BJ (cell line): ENCODE data around the gene KIF26B. TPM values are rescaled to one million over a fixed set of nuclear protein-coding genes. Genes with fewer than 3 reads are reported as not detected.

Source experiments
- CTCF ChIA-PET: fragments of 350-600 bp; formaldehyde crosslinking; extraction: SDS; loops from one replicate; lab custom pipeline; 2021; ENCODE audit warnings: antibody characterized with exemption, inconsistent platforms; lab: Yijun Ruan, JAX
- POLR2A ChIA-PET: fragments of 300-600 bp; sonication (Branson Sonifier 250); formaldehyde crosslinking; extraction: SDS; loops from one replicate; lab custom pipeline; 2021; ENCODE audit warnings: antibody characterized with exemption; lab: Charles Lee
- DNase-seq: peaks from one replicate; pipeline ENCODE4 v3.0.0-alpha.2; 2011; ENCODE audit warnings: low read depth
- H3K27me3 ChIP-seq: 2 replicates; pipeline ENCODE4 v1.6.0; 2011; ENCODE audit warnings: low read length; ENCODE audit not compliant: control insufficient read depth, insufficient read depth
- H3K36me3 ChIP-seq: 2 replicates; pipeline ENCODE4 v1.5.1; 2011; ENCODE audit warnings: low read length; ENCODE audit not compliant: control insufficient read depth, insufficient read depth
- H3K4me3 ChIP-seq: 2 replicates; pipeline ENCODE4 v1.5.1; 2011; ENCODE audit warnings: low read depth, mild to moderate bottlenecking, control low read depth, low read length
- polyA plus RNA-seq: library from polyadenylated mRNA; depleted of rRNA; stranded (reverse); fragments of >200 nt; gene quantifications from 2 replicates; pipeline ENCODE4 v1.2.3, GENCODE V29; 2011
- TF ChIP-seq, protein P1 (sequence below): IDR thresholded peaks from 2 replicates; pipeline ENCODE4 v1.5.1; 2011; ENCODE audit warnings: low read depth, mild to moderate bottlenecking, control low read depth, inconsistent platforms, low read length, moderate library complexity; ENCODE audit not compliant: insufficient read depth

The KIF26B gene
- polyA plus RNA-seq, 1 experiment = 2.8 TPM

- TF ChIP-seq, protein P1, sequence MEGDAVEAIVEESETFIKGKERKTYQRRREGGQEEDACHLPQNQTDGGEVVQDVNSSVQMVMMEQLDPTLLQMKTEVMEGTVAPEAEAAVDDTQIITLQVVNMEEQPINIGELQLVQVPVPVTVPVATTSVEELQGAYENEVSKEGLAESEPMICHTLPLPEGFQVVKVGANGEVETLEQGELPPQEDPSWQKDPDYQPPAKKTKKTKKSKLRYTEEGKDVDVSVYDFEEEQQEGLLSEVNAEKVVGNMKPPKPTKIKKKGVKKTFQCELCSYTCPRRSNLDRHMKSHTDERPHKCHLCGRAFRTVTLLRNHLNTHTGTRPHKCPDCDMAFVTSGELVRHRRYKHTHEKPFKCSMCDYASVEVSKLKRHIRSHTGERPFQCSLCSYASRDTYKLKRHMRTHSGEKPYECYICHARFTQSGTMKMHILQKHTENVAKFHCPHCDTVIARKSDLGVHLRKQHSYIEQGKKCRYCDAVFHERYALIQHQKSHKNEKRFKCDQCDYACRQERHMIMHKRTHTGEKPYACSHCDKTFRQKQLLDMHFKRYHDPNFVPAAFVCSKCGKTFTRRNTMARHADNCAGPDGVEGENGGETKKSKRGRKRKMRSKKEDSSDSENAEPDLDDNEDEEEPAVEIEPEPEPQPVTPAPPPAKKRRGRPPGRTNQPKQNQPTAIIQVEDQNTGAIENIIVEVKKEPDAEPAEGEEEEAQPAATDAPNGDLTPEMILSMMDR = no peak
- ChIA-PET POLR2A (no interaction called here), CTCF (no interaction called here)
- H3K4me3 ChIP-seq = no peak overlapping the region
- no peaks in the 10 kb centered on the region for H3K36me3 ChIP-seq
- H3K27me3 ChIP-seq = no peaks in the 10 kb centered on the region
- DNase-seq = no peak
These were observed 433.4 kb downstream of the KIF26B start for GRCh38 chr1:245588116-245588639.

- Histone ChIP-seq H3K27me3 (no peaks in the 10 kb centered on the region), H3K4me3 (no peak overlapping the region), H3K36me3 (no peaks in the 10 kb centered on the region)
- TF ChIP-seq, protein P1 = no peak
- DNase-seq = no peak
- ChIA-PET CTCF (interaction anchor here (0.8 kb wide), 1 partner anchor 11 kb away, joined by 5 read pairs; no protein-coding TSS in a partner anchor), POLR2A (no interaction called here)
These were observed 434.5 kb downstream of the KIF26B start for GRCh38 chr1:245589316-245589715.

GRCh38 chr1:245589906-245590305, 435.1 kb downstream of the KIF26B start:
- no peak for DNase-seq
- TF ChIP-seq, protein P1 = no peak
- no peak overlapping the region for H3K4me3 ChIP-seq
- ChIA-PET CTCF (interaction anchor here (0.6 to 0.8 kb wide), 2 partner anchors 10 to 152 kb away, joined by 3 to 5 read pairs; no protein-coding TSS in a partner anchor), POLR2A (no interaction called here)
- no peaks in the 10 kb centered on the region for H3K27me3 ChIP-seq
- no peaks in the 10 kb centered on the region for H3K36me3 ChIP-seq

DNA sequence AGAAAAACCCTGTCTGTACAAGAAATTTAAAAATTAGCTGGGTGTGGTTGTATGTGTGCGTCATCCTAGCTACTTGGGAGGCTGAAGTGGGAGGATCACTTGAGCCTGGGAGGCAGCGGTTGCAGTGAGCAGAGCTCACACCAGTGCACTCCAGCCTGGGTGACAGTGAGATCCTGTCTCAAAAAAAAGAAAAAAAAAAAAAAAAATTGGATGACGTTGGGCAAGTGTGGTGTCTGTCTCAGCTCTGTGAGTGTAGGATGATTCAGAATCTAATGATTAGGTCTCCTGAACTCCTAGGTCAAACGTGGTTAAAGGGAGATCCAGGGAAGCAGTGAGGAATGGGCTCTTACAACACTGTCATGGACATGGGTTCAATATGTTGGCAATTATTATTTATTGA, 435.9 kb downstream of the KIF26B start:
- POLR2A ChIA-PET = no interaction called here
- Histone ChIP-seq H3K4me3 (no peak overlapping the region), H3K27me3 (no peaks in the 10 kb centered on the region), H3K36me3 (no peaks in the 10 kb centered on the region)
- TF ChIP-seq, protein P1 = no peak
- no peak for DNase-seq
- CTCF ChIA-PET = interaction anchor here (1.6 kb wide), 1 partner anchor 13 kb away, joined by 4 read pairs; no protein-coding TSS in a partner anchor

GRCh38 chr1:245591346-245592188, 436.8 kb downstream of the KIF26B start:
- no peaks in the 10 kb centered on the region for H3K36me3 ChIP-seq
- POLR2A ChIA-PET = no interaction called here
- TF ChIP-seq, protein P1 = no peak
- CTCF ChIA-PET = interaction anchor here (0.6 to 1.6 kb wide), 2 partner anchors 14 to 269 kb away, joined by 3 to 4 read pairs; no protein-coding TSS in a partner anchor
- H3K4me3 ChIP-seq = no peak overlapping the region
- DNase-seq = no peak
- no peaks in the 10 kb centered on the region for H3K27me3 ChIP-seq
